ENCODE measurements around the gene TBC1D1.
"Not testable (repeated sequence)": the region's sequence is repeated elsewhere in the genome, so short reads cannot be mapped to it uniquely, and the experiment has no call there.

Gene TBC1D1

GRCh38 chr4:37973441-37973840, 82.6 kb downstream of the TBC1D1 start:
- Histone ChIP-seq H3K27ac (ENCODE audit: extremely low read depth, low read depth, low read length) (no peak overlapping the region), H3K4me1 (ENCODE audit: control insufficient read depth, insufficient read depth, low read length) (no peaks in the 10 kb centered on the region), H3K9me3 (ENCODE audit: control insufficient read depth, insufficient read depth, low read depth, low read length) (no peaks in the 10 kb centered on the region), H3K4me3 (ENCODE audit: low read depth, low read length) (no peak overlapping the region), H3K36me3 (ENCODE audit: control insufficient read depth in 2 of 2, insufficient read depth in 1 of 2, low read length in 2 of 2) (no peaks in the 10 kb centered on the region)
- no peak for TF ChIP-seq ZNF558 (tag by site-specific recombination; IDR thresholded peaks at IDR 0.05)
- no peak for TF ChIP-seq GLI2 (tag by site-specific recombination; IDR thresholded peaks at IDR 0.05; ENCODE audit: borderline replicate concordance, low read depth)
- no peak for TF ChIP-seq ZNF530 (tag by site-specific recombination; IDR thresholded peaks at IDR 0.05; ENCODE audit: low read depth)
- TF ChIP-seq ZNF248 (tag by site-specific recombination; IDR thresholded peaks at IDR 0.05): no peak
- no peak for TF ChIP-seq MEIS1 (CRISPR knock-in tag; IDR thresholded peaks at IDR 0.05; ENCODE audit: borderline replicate concordance)
- TF ChIP-seq ZNF514 (tag by site-specific recombination; IDR thresholded peaks at IDR 0.05): no peak
- TF ChIP-seq ZFP69B (tag by site-specific recombination; IDR thresholded peaks at IDR 0.05): no peak
- TF ChIP-seq YY1 (tag by site-specific recombination; IDR thresholded peaks at IDR 0.05): no peak
- no peak for TF ChIP-seq ZNF138 (tag by site-specific recombination; IDR thresholded peaks at IDR 0.05; ENCODE audit: borderline replicate concordance)
- TF ChIP-seq ZNF670 (tag by site-specific recombination; IDR thresholded peaks at IDR 0.05; ENCODE audit: low read depth): no peak
- TF ChIP-seq ZNF76 (tag by site-specific recombination; IDR thresholded peaks at IDR 0.05; ENCODE audit: borderline replicate concordance, low read depth): no peak
- ChIA-PET POLR2A (no interaction called here), CTCF (interaction anchor here (0.6 kb wide), 1 partner anchor 40 kb away, joined by 4 read pairs; no protein-coding TSS in a partner anchor)

- CTCF ChIA-PET; POLR2A ChIA-PET; H3K27ac ChIP-seq (ENCODE audit: extremely low read depth, low read depth, low read length); H3K4me1 ChIP-seq (ENCODE audit: control insufficient read depth, insufficient read depth, low read length); H3K9me3 ChIP-seq (ENCODE audit: control insufficient read depth, insufficient read depth, low read depth, low read length); H3K4me3 ChIP-seq (ENCODE audit: low read depth, low read length); H3K36me3 ChIP-seq (ENCODE audit: control insufficient read depth in 2 of 2, insufficient read depth in 1 of 2, low read length in 2 of 2): not testable (repeated sequence)
Observed at GRCh38 chr4:37975321-37975822, 84.5 kb downstream of the TBC1D1 start.

- CTCF ChIA-PET: interaction anchor here (0.9 to 1.2 kb wide), 3 partner anchors 10 to 534 kb away, joined by 3 to 4 read pairs (median 3); no protein-coding TSS in a partner anchor
- Histone ChIP-seq H3K9me3 (ENCODE audit: control insufficient read depth, insufficient read depth, low read depth, low read length) (no peaks in the 10 kb centered on the region), H3K27ac (ENCODE audit: extremely low read depth, low read depth, low read length) (no peak overlapping the region), H3K4me1 (ENCODE audit: control insufficient read depth, insufficient read depth, low read length) (no peaks in the 10 kb centered on the region; the same call in 1 of the 2 replicates), H3K36me3 (ENCODE audit: control insufficient read depth in 2 of 2, insufficient read depth in 1 of 2, low read length in 2 of 2) (no peaks in the 10 kb centered on the region), H3K4me3 (ENCODE audit: low read depth, low read length) (no peak overlapping the region; the same call in 1 of the 2 replicates)
- POLR2A ChIA-PET: no interaction called here
- TF ChIP-seq ZBTB21 (tag by site-specific recombination; IDR thresholded peaks at IDR 0.05): no peak
- peak; percentile 50; the same call in 1 of the 2 replicates for TF ChIP-seq ZNF335 (tag by site-specific recombination; conservative IDR thresholded peaks at IDR 0.05)
- no peak for TF ChIP-seq REST (tag by site-specific recombination; IDR thresholded peaks at IDR 0.05)
Observed at GRCh38 chr4:37976507-37976906, 85.6 kb downstream of the TBC1D1 start.

GRCh38 chr4:37976991-37977470, 86.1 kb downstream of the TBC1D1 start:
- ChIA-PET CTCF (interaction anchor here (0.7 to 1.2 kb wide), 4 partner anchors 11 to 535 kb away, joined by 3 to 4 read pairs (median 4); no protein-coding TSS in a partner anchor), POLR2A (no interaction called here)
- no peaks in the 10 kb centered on the region for H3K9me3 ChIP-seq (ENCODE audit: control insufficient read depth, insufficient read depth, low read depth, low read length)
- peak overlapping the region; percentile 51; the same call in 1 of the 2 replicates for H3K27ac ChIP-seq (ENCODE audit: extremely low read depth, low read depth, low read length)
- peak overlapping the region; percentile 40 for H3K4me3 ChIP-seq (ENCODE audit: low read depth, low read length)
- no peaks in the 10 kb centered on the region for H3K36me3 ChIP-seq (ENCODE audit: control insufficient read depth in 2 of 2, insufficient read depth in 1 of 2, low read length in 2 of 2)
- H3K4me1 ChIP-seq (ENCODE audit: control insufficient read depth, insufficient read depth, low read length): peaks cover 3% of the 10 kb centered on the region; the same call in 1 of the 2 replicates
- peak; percentile 45; the same call in 1 of the 2 replicates for TF ChIP-seq KLF9 (tag by site-specific recombination; IDR thresholded peaks at IDR 0.05; ENCODE audit: low read depth)
- 0 out of 2 replicates have a peak, but pooled peaks have one; percentile 24 for TF ChIP-seq ZXDB (tag by site-specific recombination; IDR thresholded peaks at IDR 0.05)
- TF ChIP-seq ZNF221 (tag by site-specific recombination; IDR thresholded peaks at IDR 0.05; ENCODE audit: borderline replicate concordance): no peak
- TF ChIP-seq ZNF223 (tag by site-specific recombination; IDR thresholded peaks at IDR 0.05): no peak
- TF ChIP-seq ZNF658 (tag by site-specific recombination; IDR thresholded peaks at IDR 0.05): no peak
- TF ChIP-seq GLIS2 (tag by site-specific recombination; IDR thresholded peaks at IDR 0.05): peak; percentile 82
- no peak for TF ChIP-seq ZNF704 (tag by site-specific recombination; IDR thresholded peaks at IDR 0.05)
- TF ChIP-seq ZSCAN30 (tag by site-specific recombination; IDR thresholded peaks at IDR 0.05): 0 out of 2 replicates have a peak, but pooled peaks have one; percentile 30
- no peak for TF ChIP-seq ZFP37 (tag by site-specific recombination; IDR thresholded peaks at IDR 0.05)
- no peak for TF ChIP-seq ZNF426 (tag by site-specific recombination; IDR thresholded peaks at IDR 0.05)
- TF ChIP-seq ZNF138 (tag by site-specific recombination; IDR thresholded peaks at IDR 0.05; ENCODE audit: borderline replicate concordance): no peak
- no peak for TF ChIP-seq MEIS1 (CRISPR knock-in tag; IDR thresholded peaks at IDR 0.05; ENCODE audit: borderline replicate concordance)
- TF ChIP-seq ZNF112 (tag by site-specific recombination; IDR thresholded peaks at IDR 0.05): no peak
